PFSK-1 (cell line): Measurements from ENCODE around the gene IDH3B.

Experiments used
- FOXP2 ChIP-seq: optimal IDR thresholded peaks from 2 replicates; pipeline ENCODE3; 2011; ENCODE audit warnings: borderline replicate concordance, control low read depth, inconsistent platforms; ENCODE audit not compliant: insufficient read depth; ENCODE audit errors: extremely low read length, extremely low read depth
- POLR2AphosphoS5 ChIP-seq: IDR thresholded peaks from 2 replicates; pipeline ENCODE4 v1.6.1; 2012; ENCODE audit warnings: low read depth, mild to moderate bottlenecking, control low read depth, low read length, moderate library complexity
- SIN3A ChIP-seq: IDR thresholded peaks from 2 replicates; pipeline ENCODE4 v1.6.1; 2012; ENCODE audit warnings: mild to moderate bottlenecking, low read length, moderate library complexity, borderline replicate concordance; ENCODE audit not compliant: insufficient read depth
- TAF1 ChIP-seq: IDR thresholded peaks from 2 replicates; pipeline ENCODE4 v1.6.1; 2012; ENCODE audit warnings: low read length, control low read depth, borderline replicate concordance; ENCODE audit not compliant: insufficient read depth
- TF ChIP-seq, protein P1 (sequence below), 2 experiments: IDR thresholded peaks; 2 replicates each; pipeline versions ENCODE4 v1.6.1 to v1.8.0; 2011 to 2012; ENCODE audit warnings: low read depth in 2 of 2, low read length in 2 of 2, control low read depth in 1 of 2, inconsistent platforms in 1 of 2, mild to moderate bottlenecking in 1 of 2, moderate library complexity in 1 of 2; ENCODE audit not compliant: insufficient read depth in 1 of 2

Gene IDH3B

DNA sequence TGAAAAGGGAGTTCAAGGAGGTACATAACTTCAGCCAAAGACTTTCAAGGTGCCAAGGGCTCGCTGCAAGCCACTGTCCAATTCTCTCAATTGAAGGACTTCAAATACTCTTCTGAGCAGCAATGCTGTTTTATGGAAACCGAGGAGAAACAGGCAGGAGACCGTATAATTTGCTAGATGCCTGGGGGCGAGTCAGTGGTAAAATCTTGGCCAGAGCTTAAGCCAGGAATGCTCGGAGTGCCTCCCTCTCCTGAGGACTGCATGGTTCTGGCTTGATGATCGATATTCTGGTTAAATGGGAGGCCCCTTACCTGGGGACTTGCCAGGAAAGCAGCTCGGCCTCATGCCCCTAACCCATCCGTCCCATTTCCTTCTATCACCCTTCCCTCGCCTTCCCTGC is 47.4 kb downstream of the IDH3B start:
- TF ChIP-seq FOXP2, result no peak
- no peak for TF ChIP-seq POLR2AphosphoS5
- TF ChIP-seq SIN3A, result no peak
- no peak for TF ChIP-seq TAF1
- TF ChIP-seq, protein P1, sequence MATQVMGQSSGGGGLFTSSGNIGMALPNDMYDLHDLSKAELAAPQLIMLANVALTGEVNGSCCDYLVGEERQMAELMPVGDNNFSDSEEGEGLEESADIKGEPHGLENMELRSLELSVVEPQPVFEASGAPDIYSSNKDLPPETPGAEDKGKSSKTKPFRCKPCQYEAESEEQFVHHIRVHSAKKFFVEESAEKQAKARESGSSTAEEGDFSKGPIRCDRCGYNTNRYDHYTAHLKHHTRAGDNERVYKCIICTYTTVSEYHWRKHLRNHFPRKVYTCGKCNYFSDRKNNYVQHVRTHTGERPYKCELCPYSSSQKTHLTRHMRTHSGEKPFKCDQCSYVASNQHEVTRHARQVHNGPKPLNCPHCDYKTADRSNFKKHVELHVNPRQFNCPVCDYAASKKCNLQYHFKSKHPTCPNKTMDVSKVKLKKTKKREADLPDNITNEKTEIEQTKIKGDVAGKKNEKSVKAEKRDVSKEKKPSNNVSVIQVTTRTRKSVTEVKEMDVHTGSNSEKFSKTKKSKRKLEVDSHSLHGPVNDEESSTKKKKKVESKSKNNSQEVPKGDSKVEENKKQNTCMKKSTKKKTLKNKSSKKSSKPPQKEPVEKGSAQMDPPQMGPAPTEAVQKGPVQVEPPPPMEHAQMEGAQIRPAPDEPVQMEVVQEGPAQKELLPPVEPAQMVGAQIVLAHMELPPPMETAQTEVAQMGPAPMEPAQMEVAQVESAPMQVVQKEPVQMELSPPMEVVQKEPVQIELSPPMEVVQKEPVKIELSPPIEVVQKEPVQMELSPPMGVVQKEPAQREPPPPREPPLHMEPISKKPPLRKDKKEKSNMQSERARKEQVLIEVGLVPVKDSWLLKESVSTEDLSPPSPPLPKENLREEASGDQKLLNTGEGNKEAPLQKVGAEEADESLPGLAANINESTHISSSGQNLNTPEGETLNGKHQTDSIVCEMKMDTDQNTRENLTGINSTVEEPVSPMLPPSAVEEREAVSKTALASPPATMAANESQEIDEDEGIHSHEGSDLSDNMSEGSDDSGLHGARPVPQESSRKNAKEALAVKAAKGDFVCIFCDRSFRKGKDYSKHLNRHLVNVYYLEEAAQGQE (IDR thresholded peaks at IDR 0.05; ENCODE audit: insufficient read depth in 1 of 2, low read depth in 2 of 2, low read length in 2 of 2), result no peak

DNA sequence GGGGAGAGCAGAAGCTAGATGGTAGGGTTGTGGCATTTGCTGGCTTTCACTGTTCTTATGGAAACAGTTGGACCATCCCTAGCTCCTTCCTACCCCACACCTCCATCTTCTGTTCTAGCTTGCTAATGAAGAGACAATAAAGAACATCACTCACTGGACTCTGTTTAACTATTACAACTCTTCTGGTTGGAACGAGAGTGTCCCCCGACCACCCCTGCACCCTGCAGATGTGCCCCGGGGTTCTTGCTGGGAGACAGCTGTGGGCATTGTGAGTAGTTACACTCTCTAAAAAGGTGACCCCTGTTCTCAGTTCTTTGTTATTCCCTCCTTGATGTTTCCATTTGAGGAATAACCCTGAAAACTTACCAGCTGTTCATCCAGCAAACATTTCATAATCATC is 51.9 kb downstream of the IDH3B start:
- no peak for TF ChIP-seq SIN3A
- TF ChIP-seq TAF1, result no peak
- no peak for TF ChIP-seq POLR2AphosphoS5
- TF ChIP-seq FOXP2, result no peak

- TF ChIP-seq, protein P1 (IDR thresholded peaks at IDR 0.05; ENCODE audit: insufficient read depth in 1 of 2, low read depth in 2 of 2, low read length in 2 of 2), result no peak
- TF ChIP-seq TAF1, result no peak
- TF ChIP-seq POLR2AphosphoS5, result no peak
- no peak for TF ChIP-seq FOXP2
- no peak for TF ChIP-seq SIN3A
Observed at GRCh38 chr20:2610941-2611720, 52.9 kb downstream of the IDH3B start.

- TF ChIP-seq POLR2AphosphoS5, result no peak
- TF ChIP-seq TAF1, result no peak
- TF ChIP-seq SIN3A, result no peak
- no peak for TF ChIP-seq FOXP2
- TF ChIP-seq, protein P1 (IDR thresholded peaks at IDR 0.05; ENCODE audit: insufficient read depth in 1 of 2, low read depth in 2 of 2, low read length in 2 of 2), result no peak
Observed at GRCh38 chr20:2610326-2610725, 53.7 kb downstream of the IDH3B start.
